Astrocyte (in vitro differentiated cells and primary cell): ENCODE measurements around the gene RAB36.

Experiments
- EZH2 ChIP-seq: IDR thresholded peaks from 2 replicates; pipeline ENCODE4 v1.6.1; 2012; ENCODE audit warnings: mild to moderate bottlenecking, low read length, inconsistent platforms; ENCODE audit not compliant: insufficient read depth
- TF ChIP-seq, protein P1 (sequence below): IDR thresholded peaks from 2 replicates; pipeline ENCODE4 v1.5.1; 2011; ENCODE audit warnings: low read depth, mild to moderate bottlenecking, inconsistent platforms, low read length, moderate library complexity; ENCODE audit not compliant: insufficient read depth

DNA sequence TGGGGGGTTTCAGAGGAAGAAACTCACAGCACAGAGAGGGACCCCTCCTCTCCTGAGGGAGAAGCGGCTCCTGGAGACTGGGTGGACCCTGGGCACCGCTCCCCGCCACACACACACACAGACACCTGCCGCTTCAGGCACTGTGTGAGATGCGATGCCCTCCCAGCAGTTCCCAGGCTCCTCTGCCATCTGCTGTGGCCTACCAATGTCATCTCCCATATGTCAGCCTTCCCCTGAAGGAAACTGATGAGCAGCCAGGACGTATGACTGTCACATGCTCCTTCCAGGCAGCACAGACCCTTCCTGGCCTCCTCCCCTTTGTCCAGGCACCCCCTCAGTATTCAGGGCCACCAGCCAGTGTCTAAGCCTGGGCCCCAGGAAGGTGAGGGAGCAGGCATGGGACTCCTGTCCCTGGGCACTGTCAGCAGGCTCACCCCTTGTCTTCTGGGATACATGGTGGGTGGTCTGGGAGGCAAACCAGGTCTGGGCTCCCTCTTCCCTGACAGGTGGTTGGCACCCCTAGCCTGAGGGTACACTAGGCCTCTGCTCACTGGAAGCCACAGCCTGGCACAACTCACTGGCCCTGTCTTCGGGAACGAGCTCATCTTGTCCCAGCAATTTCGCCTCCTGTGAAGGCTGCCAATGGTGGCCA, 23.2 kb downstream of the RAB36 start:
- no peak for TF ChIP-seq EZH2
- TF ChIP-seq, protein P1, sequence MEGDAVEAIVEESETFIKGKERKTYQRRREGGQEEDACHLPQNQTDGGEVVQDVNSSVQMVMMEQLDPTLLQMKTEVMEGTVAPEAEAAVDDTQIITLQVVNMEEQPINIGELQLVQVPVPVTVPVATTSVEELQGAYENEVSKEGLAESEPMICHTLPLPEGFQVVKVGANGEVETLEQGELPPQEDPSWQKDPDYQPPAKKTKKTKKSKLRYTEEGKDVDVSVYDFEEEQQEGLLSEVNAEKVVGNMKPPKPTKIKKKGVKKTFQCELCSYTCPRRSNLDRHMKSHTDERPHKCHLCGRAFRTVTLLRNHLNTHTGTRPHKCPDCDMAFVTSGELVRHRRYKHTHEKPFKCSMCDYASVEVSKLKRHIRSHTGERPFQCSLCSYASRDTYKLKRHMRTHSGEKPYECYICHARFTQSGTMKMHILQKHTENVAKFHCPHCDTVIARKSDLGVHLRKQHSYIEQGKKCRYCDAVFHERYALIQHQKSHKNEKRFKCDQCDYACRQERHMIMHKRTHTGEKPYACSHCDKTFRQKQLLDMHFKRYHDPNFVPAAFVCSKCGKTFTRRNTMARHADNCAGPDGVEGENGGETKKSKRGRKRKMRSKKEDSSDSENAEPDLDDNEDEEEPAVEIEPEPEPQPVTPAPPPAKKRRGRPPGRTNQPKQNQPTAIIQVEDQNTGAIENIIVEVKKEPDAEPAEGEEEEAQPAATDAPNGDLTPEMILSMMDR: no peak
